GM15510 (cell line): ENCODE results near the gene GRIK3.

ENCODE experiments used
- POLR2A ChIP-seq: IDR thresholded peaks from 3 replicates; pipeline ENCODE4 v1.6.1; 2011; ENCODE audit warnings: borderline replicate concordance; ENCODE audit not compliant: insufficient read length; ENCODE audit errors: extremely low read depth

The GRIK3 gene

GRCh38 chr1:36950604-36951291 is 83.6 kb downstream of the GRIK3 start:
- no peak for TF ChIP-seq POLR2A

- no peak for TF ChIP-seq POLR2A
These were observed 85.7 kb downstream of the GRIK3 start for GRCh38 chr1:36948606-36949005.

GRCh38 chr1:36948147-36948546 is 86.2 kb downstream of the GRIK3 start:
- TF ChIP-seq POLR2A = no peak

- TF ChIP-seq POLR2A = no peak
These were observed 86.9 kb downstream of the GRIK3 start for GRCh38 chr1:36947384-36947783.

- TF ChIP-seq POLR2A = no peak
These were observed 89.4 kb downstream of the GRIK3 start for GRCh38 chr1:36944883-36945282.

GRCh38 chr1:36942148-36942547 is 92.2 kb downstream of the GRIK3 start:
- no peak for TF ChIP-seq POLR2A

GRCh38 chr1:36941316-36941978 is 92.9 kb downstream of the GRIK3 start:
- no peak for TF ChIP-seq POLR2A

GRCh38 chr1:36938819-36939218 is 95.5 kb downstream of the GRIK3 start:
- no peak for TF ChIP-seq POLR2A

- no peak for TF ChIP-seq POLR2A
These were observed 96.9 kb downstream of the GRIK3 start for GRCh38 chr1:36937371-36937770.

GRCh38 chr1:36934061-36934460 is 100.3 kb downstream of the GRIK3 start:
- TF ChIP-seq POLR2A = no peak

- TF ChIP-seq POLR2A = no peak
These were observed 106.5 kb downstream of the GRIK3 start for GRCh38 chr1:36927826-36928225.

- no peak for TF ChIP-seq POLR2A
These were observed 109.1 kb downstream of the GRIK3 start for GRCh38 chr1:36925251-36925650.

GRCh38 chr1:36924282-36924811 is 110.0 kb downstream of the GRIK3 start:
- no peak for TF ChIP-seq POLR2A

- no peak for TF ChIP-seq POLR2A
These were observed 111.5 kb downstream of the GRIK3 start for GRCh38 chr1:36922593-36923426.

GRCh38 chr1:36922071-36922470 is 112.2 kb downstream of the GRIK3 start:
- TF ChIP-seq POLR2A = no peak
